ENCODE data around the gene PLAAT2. TPM values are rescaled to one million over a fixed set of nuclear protein-coding genes. Genes with fewer than 3 reads are reported as not detected.
"Not testable (repeated sequence)": the region's sequence is repeated elsewhere in the genome, so short reads cannot be mapped to it uniquely, and the experiment has no call there.

Gene PLAAT2
- total and polyA plus RNA-seq, 11 donors: 0.11 to 3.8 (median 0.42) TPM; not detected in 7

- no peaks in the 10 kb centered on the region for H3K9me3 ChIP-seq
- no peaks in the 10 kb centered on the region for H3K36me3 ChIP-seq
- no peak overlapping the region for H3K4me3 ChIP-seq
- intact Hi-C loops (cut with DNase I): loop anchor here in 1 of 10 donors (10.0 kb wide), 1 partner anchor 83 kb away; the partner anchor contains the start of gene PLAAT3
- no peak overlapping the region for H3K27ac ChIP-seq
- H3K4me1 ChIP-seq: peaks cover 0 to 48% (median 10%) of the 10 kb centered on the region in 12 donors
- TF ChIP-seq CTCF (IDR thresholded peaks at IDR 0.05) (no peak), POLR2A (IDR thresholded peaks at IDR 0.05) (no peak)
- WGBS, 4 donors: 62 to 69% (median 65%) methylated on average over 2 of the region's 2 CpGs
- no peak for ATAC-seq
- DNase-seq: no peak
- no peaks in the 10 kb centered on the region for H3K27me3 ChIP-seq
Observed at GRCh38 chr11:63532117-63532516, 31.1 kb downstream of the PLAAT2 start.

- not testable (repeated sequence) for H3K4me3 ChIP-seq, DNase-seq, H3K9me3 ChIP-seq, H3K36me3 ChIP-seq, H3K27me3 ChIP-seq, H3K27ac ChIP-seq
- 71 to 81% (median 77%) methylated on average over 4 of the region's 6 CpGs for WGBS, 4 donors
- ATAC-seq: peak in 3 of 4 donors; percentile 29 to 69 (median 41)
- peaks cover 0 to 40% (median 1%) of the 10 kb centered on the region in 12 donors for H3K4me1 ChIP-seq
- intact Hi-C loops (cut with DNase I): loop anchor here in 1 of 10 donors (10.0 kb wide), 1 partner anchor 84 kb away; the partner anchor contains the start of gene PLAAT3
Observed at GRCh38 chr11:63531074-63531792, 31.9 kb downstream of the PLAAT2 start.

GRCh38 chr11:63530021-63530420 is 33.2 kb downstream of the PLAAT2 start:
- TF ChIP-seq POLR2A (IDR thresholded peaks at IDR 0.05) (no peak), CTCF (IDR thresholded peaks at IDR 0.05) (no peak)
- intact Hi-C loops (cut with DNase I): loop anchor here in 1 of 10 donors (10.0 kb wide), 1 partner anchor 85 kb away; the partner anchor contains the start of gene PLAAT3
- no peak overlapping the region for H3K4me3 ChIP-seq
- no peaks in the 10 kb centered on the region for H3K36me3 ChIP-seq
- ATAC-seq (no peak), DNase-seq (no peak)
- H3K4me1 ChIP-seq: peaks cover 0 to 28% (median 0%) of the 10 kb centered on the region in 12 donors
- H3K27ac ChIP-seq: no peak overlapping the region
- H3K9me3 ChIP-seq: no peaks in the 10 kb centered on the region
- 91 to 94% (median 92%) methylated on average over 2 of the region's 2 CpGs for WGBS, 4 donors
- no peaks in the 10 kb centered on the region for H3K27me3 ChIP-seq

GRCh38 chr11:63529373-63529772 is 33.8 kb downstream of the PLAAT2 start:
- WGBS, 4 donors: 67 to 79% (median 75%) methylated on average over 6 of the region's 6 CpGs

GRCh38 chr11:63528729-63529278 is 34.4 kb downstream of the PLAAT2 start:
- ATAC-seq; H3K36me3 ChIP-seq; DNase-seq; H3K27ac ChIP-seq; H3K27me3 ChIP-seq; H3K9me3 ChIP-seq; intact Hi-C loops (cut with DNase I); H3K4me3 ChIP-seq: not testable (repeated sequence)
- 70 to 84% (median 78%) methylated on average over 1 of the region's 3 CpGs for WGBS, 4 donors
- peaks cover 0 to 19% (median 0%) of the 10 kb centered on the region in 12 donors for H3K4me1 ChIP-seq

More at GRCh38 chr11:63529373-63529772, 33.8 kb downstream of the PLAAT2 start:
- DNase-seq; H3K27ac ChIP-seq; H3K27me3 ChIP-seq; H3K9me3 ChIP-seq; H3K4me3 ChIP-seq; H3K36me3 ChIP-seq; intact Hi-C loops (cut with DNase I); ATAC-seq: not testable (repeated sequence)
- peaks cover 0 to 21% (median 0%) of the 10 kb centered on the region in 12 donors for H3K4me1 ChIP-seq

GRCh38 chr11:63528156-63528555 is 35.0 kb downstream of the PLAAT2 start:
- H3K27me3 ChIP-seq; DNase-seq; H3K4me3 ChIP-seq; intact Hi-C loops (cut with DNase I); H3K27ac ChIP-seq; ATAC-seq; H3K36me3 ChIP-seq: not testable (repeated sequence)
- WGBS, 4 donors: 19 to 38% (median 27%) methylated on average over 5 to 8 of the region's 11 CpGs
- H3K4me1 ChIP-seq: peaks cover 0 to 19% (median 0%) of the 10 kb centered on the region in 12 donors
- peaks cover 0 to 13% (median 0%) of the 10 kb centered on the region in 12 donors for H3K9me3 ChIP-seq
